GM13976 (cell line): ENCODE results near the gene CASP3.

Experiments
- DNase-seq: peaks from one replicate; pipeline ENCODE4 v3.0.0; 2012; ENCODE audit warnings: low spot score
- in situ Hi-C: fragments of 300-500 bp; cut with MboI; formaldehyde crosslinking; loops from one replicate; pipeline ENCODE4 v1.12.0; 2022; ENCODE audit warnings: low sequenced_read_pairs, mixed read lengths, inconsistent platforms; ENCODE audit not compliant: unreplicated experiment
- TF ChIP-seq, protein P1 (sequence below): IDR thresholded peaks from 2 replicates; pipeline ENCODE4 v1.5.1; 2012; ENCODE audit warnings: borderline replicate concordance, mild to moderate bottlenecking; ENCODE audit not compliant: insufficient read depth; ENCODE audit errors: extremely low read depth, missing control alignments, control extremely low read depth

CASP3 gene

DNA sequence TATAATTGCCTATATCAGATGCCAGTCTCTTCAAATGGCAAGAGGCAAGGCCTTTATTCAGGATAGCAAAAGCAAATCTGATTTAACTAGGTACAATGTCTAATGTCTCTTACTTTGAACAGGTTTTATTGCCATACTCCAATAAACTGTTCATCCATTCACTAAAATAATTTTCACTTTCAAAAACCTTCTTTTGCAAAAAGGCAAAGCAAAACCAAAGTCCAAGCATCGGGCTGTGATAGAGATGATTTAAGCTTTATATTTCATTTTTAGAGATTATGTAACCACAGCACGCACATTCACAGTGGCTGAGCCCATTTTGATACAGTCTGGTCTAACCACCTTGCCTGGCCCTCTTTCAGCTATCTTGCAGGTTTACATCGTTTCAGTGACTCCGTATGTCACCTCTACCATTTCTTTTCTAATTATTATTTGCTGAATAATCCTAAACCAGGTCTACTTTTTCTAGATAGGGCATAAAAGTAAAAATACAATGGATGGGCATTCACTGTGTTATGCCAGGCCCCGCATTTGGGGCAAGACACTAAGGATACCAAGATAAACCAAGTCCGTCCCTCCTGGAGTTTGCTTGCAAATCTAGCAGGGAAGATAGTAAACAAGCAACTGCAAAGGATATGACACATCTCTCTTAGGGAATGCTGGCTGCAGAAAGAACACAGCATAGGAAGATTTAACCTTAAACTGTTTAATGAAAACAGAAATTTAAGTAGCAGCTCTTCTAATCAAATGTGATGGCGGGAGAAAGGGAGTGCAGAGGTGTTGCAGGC, 1.8 kb downstream of the CASP3 start:
- TF ChIP-seq, protein P1, sequence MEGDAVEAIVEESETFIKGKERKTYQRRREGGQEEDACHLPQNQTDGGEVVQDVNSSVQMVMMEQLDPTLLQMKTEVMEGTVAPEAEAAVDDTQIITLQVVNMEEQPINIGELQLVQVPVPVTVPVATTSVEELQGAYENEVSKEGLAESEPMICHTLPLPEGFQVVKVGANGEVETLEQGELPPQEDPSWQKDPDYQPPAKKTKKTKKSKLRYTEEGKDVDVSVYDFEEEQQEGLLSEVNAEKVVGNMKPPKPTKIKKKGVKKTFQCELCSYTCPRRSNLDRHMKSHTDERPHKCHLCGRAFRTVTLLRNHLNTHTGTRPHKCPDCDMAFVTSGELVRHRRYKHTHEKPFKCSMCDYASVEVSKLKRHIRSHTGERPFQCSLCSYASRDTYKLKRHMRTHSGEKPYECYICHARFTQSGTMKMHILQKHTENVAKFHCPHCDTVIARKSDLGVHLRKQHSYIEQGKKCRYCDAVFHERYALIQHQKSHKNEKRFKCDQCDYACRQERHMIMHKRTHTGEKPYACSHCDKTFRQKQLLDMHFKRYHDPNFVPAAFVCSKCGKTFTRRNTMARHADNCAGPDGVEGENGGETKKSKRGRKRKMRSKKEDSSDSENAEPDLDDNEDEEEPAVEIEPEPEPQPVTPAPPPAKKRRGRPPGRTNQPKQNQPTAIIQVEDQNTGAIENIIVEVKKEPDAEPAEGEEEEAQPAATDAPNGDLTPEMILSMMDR: no peak
- DNase-seq: no peak
- in situ Hi-C loops: loop anchor here (10.0 kb wide), 1 partner anchor 383 kb away; no protein-coding TSS in a partner anchor

DNA sequence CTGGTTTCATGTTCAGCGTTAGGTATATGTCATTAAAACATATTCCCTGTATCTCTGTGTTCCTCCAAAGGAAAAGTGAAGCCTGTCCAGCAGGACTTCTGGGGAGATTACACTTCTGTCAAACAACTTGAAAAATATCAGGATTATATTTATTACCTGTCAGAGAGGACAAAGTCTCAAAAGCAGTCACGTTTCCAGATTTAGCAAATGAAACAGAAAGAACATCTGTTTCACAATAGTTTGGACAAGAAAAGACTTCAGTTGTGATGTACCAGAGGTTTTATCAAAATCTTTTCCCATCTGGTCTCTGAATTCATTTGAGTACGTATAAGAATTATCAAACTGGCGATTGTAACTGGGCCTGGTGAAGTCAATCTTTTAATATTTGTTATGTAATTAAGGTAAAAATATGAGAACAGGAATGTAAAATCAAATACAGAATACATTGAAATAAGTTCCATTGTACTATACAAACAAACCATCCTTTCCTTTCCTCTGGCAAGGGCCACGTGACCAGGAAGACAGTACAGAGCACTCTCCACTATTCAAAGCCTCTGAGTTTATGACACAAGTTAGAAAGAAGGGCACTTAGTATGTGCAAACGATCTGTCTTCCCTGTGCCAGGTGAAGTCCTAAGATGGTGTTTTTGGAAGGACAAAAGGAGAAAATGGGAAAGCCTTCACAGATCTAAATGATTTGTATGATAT, 3.2 kb downstream of the CASP3 start:
- no peak for DNase-seq
- in situ Hi-C loops: loop anchor here (10.0 kb wide), 1 partner anchor 381 kb away; no protein-coding TSS in a partner anchor
- TF ChIP-seq, protein P1: no peak

DNA sequence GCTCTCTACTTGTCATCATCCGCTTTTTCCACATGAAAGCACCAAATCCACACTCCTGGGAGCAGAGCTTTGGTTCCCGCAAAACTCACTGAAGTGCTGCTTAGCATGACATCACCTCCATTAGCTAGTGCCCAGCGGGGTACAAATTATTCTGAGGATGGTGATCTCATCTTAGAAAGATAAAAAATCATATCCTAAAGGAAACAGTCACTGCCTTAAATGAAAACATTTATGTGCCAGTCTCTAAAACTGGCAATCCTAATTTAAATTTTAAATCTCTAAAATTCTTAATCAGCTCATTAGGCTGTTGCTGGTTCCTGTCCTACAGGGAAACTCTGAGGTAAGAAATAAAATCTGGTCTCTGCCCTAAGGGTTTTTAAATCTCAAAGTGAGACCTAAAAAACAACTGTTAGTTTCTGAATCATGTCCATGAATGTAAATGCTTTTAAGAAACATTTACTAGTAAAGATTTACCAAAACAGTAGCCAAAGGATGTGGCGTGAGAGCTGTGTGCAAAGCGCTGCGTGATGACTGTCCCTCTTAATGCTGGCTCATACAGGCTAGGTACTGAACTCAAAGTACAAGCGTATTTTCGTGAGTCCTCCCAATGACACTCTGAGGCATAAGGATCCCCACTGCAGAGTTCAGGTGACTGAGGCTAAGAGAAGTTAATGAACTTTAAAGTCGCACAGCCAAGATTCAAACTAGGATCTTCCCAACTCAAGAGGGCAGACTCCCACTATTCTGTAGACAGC, 4.5 kb downstream of the CASP3 start:
- no peak for DNase-seq
- in situ Hi-C loops: loop anchor here (10.0 kb wide), 1 partner anchor 380 kb away; no protein-coding TSS in a partner anchor
- TF ChIP-seq, protein P1: no peak

DNA sequence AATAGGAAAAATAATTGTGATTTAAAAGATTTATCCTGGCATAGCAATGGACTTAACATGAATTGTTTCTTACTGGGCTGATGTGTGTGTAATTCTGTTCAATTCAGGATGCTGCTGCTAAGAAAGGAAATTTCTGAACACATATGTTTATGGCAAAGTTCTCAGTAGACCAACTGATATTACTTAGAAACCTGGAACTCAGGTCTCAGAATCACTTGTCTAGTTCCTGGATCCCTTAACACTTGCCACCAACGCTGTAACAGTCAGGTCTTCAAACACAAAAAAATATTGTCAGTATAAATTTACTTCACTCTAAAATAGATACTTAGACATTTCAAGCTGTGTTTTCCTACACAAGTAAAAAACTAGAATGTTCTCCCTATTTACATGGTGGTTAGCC, 5.5 kb downstream of the CASP3 start:
- in situ Hi-C loops: loop anchor here (10.0 kb wide), 1 partner anchor 379 kb away; no protein-coding TSS in a partner anchor
- TF ChIP-seq, protein P1: no peak
- DNase-seq: no peak

DNA sequence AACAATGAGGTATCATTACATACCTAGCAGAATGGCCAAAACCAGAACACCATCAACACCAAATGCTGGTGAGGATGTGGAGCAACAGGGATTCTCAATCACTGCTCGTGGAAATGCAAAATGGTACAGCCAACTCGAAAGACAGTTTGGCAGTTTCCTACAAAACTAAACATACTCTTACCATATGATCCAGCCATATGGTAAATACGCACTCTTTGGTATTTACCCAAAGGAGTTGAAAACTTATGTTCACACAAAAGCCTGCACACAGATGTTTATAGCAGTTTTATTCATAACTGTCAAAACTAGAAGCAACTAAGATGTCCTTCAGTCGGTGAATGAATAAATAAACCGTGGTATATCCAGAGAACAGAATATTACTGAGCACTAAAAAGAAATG, 7.8 kb downstream of the CASP3 start:
- no peak for DNase-seq
- TF ChIP-seq, protein P1: no peak
- in situ Hi-C loops: loop anchor here (10.0 kb wide), 1 partner anchor 377 kb away; no protein-coding TSS in a partner anchor

DNA sequence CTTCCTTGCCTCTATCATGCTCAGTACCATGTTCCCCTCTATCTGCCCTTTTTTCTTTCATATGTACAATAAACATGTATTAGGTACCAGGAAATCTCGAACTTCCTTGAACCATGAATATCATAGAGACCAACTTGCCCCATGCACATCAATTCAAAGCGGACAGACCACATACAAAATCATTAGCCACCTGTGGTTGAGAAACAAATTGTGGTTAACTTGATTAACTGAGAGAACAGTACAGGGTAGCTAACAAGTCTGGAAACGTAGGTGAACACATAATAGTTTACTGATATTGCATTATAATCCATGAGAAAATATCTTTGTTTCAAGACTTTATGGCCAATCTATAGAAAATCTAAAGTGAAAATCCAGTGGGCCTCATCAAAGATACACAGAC, 8.2 kb downstream of the CASP3 start:
- no peak for DNase-seq
- TF ChIP-seq, protein P1: no peak
- in situ Hi-C loops: loop anchor here (10.0 kb wide), 1 partner anchor 376 kb away; no protein-coding TSS in a partner anchor
